Measurements from ENCODE around the gene MACROD2.

The MACROD2 gene

DNA sequence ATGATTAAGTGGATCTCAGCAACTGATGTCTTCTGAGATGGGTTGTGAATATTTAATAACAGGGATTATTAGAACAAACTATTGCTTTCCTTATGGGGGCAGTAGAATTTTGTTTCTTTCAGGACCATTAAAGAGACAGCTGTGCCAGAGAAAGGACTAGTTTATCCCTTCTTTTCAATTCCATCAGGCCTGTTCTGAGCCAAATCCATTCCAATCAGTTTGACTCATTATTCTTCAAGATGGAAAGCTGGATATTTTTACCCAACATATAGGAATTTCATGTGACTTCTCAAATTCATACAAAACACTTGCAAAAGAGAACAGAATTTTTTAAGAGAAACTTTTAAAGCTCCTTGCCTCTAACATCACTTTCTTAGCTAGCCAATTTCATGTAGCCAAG, 1064.1 kb downstream of the MACROD2 start:
- Mint-ChIP-seq H3K4me3 (no peak overlapping the region), H3K9me3 (no peaks in the 10 kb centered on the region), H3K27ac (no peak overlapping the region), H3K36me3 (ENCODE audit: low read depth) (no peaks in the 10 kb centered on the region), H3K4me1 (ENCODE audit: low read depth) (no peaks in the 10 kb centered on the region), H3K27me3 (no peaks in the 10 kb centered on the region)

- Mint-ChIP-seq H3K27me3 (no peaks in the 10 kb centered on the region), H3K4me3 (no peak overlapping the region), H3K36me3 (ENCODE audit: low read depth) (no peaks in the 10 kb centered on the region), H3K27ac (no peak overlapping the region), H3K9me3 (no peaks in the 10 kb centered on the region), H3K4me1 (ENCODE audit: low read depth) (no peaks in the 10 kb centered on the region)
Measured at GRCh38 chr20:15060265-15061060, 1065.1 kb downstream of the MACROD2 start.

DNA sequence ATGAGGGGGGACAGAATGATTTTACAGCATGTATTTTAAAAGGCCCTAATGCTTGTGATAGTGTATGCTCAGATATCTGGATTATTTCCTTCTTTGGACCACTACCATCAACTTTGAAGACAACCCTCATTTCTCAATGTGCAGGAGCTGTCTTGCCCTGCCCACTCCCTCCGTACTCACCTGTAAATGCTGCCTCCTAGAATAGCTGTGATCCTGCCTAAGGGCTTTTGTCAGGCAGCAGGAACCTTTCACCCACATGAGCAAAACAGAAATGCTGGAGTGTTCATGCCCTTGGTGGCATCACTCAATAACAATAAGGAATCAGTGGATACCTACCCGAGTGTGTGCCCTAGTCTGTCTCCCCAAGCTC, 1065.7 kb downstream of the MACROD2 start:
- Mint-ChIP-seq H3K4me1 (ENCODE audit: low read depth) (no peaks in the 10 kb centered on the region), H3K4me3 (no peak overlapping the region), H3K27ac (no peak overlapping the region), H3K9me3 (no peaks in the 10 kb centered on the region), H3K27me3 (no peaks in the 10 kb centered on the region), H3K36me3 (ENCODE audit: low read depth) (no peaks in the 10 kb centered on the region)

DNA sequence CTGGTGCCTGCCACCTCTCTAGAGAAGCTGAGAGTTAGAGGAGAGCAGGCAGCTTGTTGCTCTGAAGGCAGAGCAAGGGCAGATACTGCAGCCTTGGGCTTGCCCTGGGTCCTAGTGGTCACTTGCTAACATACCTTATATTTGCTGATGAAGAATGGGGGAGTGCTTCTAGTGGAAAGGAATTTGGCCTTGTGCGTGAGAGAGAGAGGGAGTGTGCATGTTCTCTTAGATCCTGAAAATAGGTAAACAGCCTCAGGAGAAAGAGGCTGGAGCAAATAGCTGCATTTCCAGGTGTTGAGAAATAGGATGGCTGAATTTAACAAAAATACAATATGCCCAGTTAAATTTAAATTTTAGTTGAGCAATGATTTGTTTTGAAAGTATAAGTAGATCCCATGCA, 1066.6 kb downstream of the MACROD2 start:
- no peak overlapping the region for H3K4me3 Mint-ChIP-seq

DNA sequence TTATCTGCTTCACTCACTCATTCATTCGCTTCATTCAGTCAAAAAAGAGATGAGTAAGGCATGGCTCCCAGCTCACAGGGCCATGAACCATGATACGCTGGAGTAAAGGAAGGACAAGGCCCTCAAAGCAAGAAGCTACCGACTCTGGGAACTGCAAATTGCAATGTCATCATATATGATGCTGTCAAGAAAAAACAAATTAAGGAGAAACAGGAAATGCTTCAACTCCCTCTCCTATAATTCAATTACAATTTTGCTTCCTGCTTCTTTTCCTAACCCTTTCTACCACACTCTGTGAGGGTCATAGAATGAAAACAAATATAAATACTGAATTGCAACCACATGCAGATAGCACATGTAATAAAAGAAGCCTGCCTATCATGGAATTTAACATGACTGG, 1067.8 kb downstream of the MACROD2 start:
- no peaks in the 10 kb centered on the region for H3K36me3 Mint-ChIP-seq (ENCODE audit: low read depth)
- H3K27me3 Mint-ChIP-seq, result no peaks in the 10 kb centered on the region
- no peaks in the 10 kb centered on the region for H3K9me3 Mint-ChIP-seq
- H3K4me3 Mint-ChIP-seq, result no peak overlapping the region
- no peak overlapping the region for H3K27ac Mint-ChIP-seq
- H3K4me1 Mint-ChIP-seq (ENCODE audit: low read depth), result no peaks in the 10 kb centered on the region

More for the DNA sequence above, 1066.6 kb downstream of the MACROD2 start:
- Mint-ChIP-seq H3K9me3 (no peaks in the 10 kb centered on the region), H3K36me3 (ENCODE audit: low read depth) (no peaks in the 10 kb centered on the region), H3K27ac (no peak overlapping the region), H3K27me3 (no peaks in the 10 kb centered on the region), H3K4me1 (ENCODE audit: low read depth) (no peaks in the 10 kb centered on the region)

DNA sequence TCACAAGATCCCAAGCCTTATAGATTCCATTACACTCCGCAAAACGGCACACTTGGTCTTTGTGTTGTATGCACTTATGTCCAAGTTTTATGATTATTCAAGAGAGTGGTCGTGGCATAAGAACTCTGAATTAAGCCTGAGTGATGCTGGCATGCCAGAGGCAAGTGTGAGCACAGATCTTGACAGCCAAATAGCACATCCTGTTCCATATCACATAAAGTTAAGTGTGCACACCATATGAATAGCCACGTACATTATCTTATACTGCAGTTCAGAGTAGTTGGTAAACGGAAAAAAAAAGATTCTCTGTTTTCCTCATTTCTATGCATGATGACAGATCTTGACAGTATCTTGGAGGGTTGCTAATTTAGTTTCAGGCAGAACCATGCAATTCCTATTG, 1069.4 kb downstream of the MACROD2 start:
- H3K4me3 Mint-ChIP-seq, result no peak overlapping the region
- no peaks in the 10 kb centered on the region for H3K27me3 Mint-ChIP-seq
- no peaks in the 10 kb centered on the region for H3K36me3 Mint-ChIP-seq (ENCODE audit: low read depth)
- H3K27ac Mint-ChIP-seq, result no peak overlapping the region
- H3K4me1 Mint-ChIP-seq (ENCODE audit: low read depth), result no peaks in the 10 kb centered on the region
- H3K9me3 Mint-ChIP-seq, result peaks cover 4% of the 10 kb centered on the region

DNA sequence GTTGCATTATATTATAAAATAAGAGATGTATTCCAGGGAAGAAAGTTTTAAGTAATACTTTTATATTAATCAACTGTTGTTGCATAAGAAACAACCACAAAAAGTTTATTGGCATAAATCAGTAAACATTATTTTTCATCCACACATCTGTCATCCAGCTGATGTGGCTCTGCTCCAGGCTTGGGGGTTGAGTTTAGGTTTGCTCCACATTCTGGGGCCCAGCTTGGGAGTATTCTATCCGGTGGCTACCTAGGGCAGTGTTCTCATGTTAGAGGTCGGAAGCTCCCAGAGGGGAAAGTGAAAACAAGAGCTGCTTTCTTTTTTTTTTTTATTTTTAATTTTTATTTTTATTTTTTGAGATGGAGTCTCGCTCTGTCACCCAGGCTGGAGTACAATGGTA, 1070.5 kb downstream of the MACROD2 start:
- Mint-ChIP-seq H3K27ac (no peak overlapping the region), H3K36me3 (ENCODE audit: low read depth) (no peaks in the 10 kb centered on the region), H3K9me3 (peaks cover 4% of the 10 kb centered on the region), H3K27me3 (no peaks in the 10 kb centered on the region), H3K4me3 (no peak overlapping the region), H3K4me1 (ENCODE audit: low read depth) (no peaks in the 10 kb centered on the region)

- H3K36me3 Mint-ChIP-seq (ENCODE audit: low read depth), result no peaks in the 10 kb centered on the region
- no peaks in the 10 kb centered on the region for H3K4me1 Mint-ChIP-seq (ENCODE audit: low read depth)
- no peak overlapping the region for H3K27ac Mint-ChIP-seq
- no peaks in the 10 kb centered on the region for H3K27me3 Mint-ChIP-seq
- H3K4me3 Mint-ChIP-seq, result no peak overlapping the region
- H3K9me3 Mint-ChIP-seq, result peaks cover 4% of the 10 kb centered on the region
Measured at GRCh38 chr20:15068486-15068885, 1073.2 kb downstream of the MACROD2 start.

GRCh38 chr20:15069355-15069754, 1074.0 kb downstream of the MACROD2 start:
- Mint-ChIP-seq H3K36me3 (ENCODE audit: low read depth) (no peaks in the 10 kb centered on the region), H3K9me3 (peaks cover 4% of the 10 kb centered on the region), H3K4me1 (ENCODE audit: low read depth) (no peaks in the 10 kb centered on the region), H3K27me3 (no peaks in the 10 kb centered on the region), H3K4me3 (no peak overlapping the region), H3K27ac (no peak overlapping the region)

GRCh38 chr20:15071085-15071808, 1075.9 kb downstream of the MACROD2 start:
- H3K27ac Mint-ChIP-seq, result no peak overlapping the region
- H3K36me3 Mint-ChIP-seq (ENCODE audit: low read depth), result no peaks in the 10 kb centered on the region
- no peaks in the 10 kb centered on the region for H3K27me3 Mint-ChIP-seq
- H3K4me3 Mint-ChIP-seq, result no peak overlapping the region
- peaks cover 4% of the 10 kb centered on the region for H3K9me3 Mint-ChIP-seq
- no peaks in the 10 kb centered on the region for H3K4me1 Mint-ChIP-seq (ENCODE audit: low read depth)

DNA sequence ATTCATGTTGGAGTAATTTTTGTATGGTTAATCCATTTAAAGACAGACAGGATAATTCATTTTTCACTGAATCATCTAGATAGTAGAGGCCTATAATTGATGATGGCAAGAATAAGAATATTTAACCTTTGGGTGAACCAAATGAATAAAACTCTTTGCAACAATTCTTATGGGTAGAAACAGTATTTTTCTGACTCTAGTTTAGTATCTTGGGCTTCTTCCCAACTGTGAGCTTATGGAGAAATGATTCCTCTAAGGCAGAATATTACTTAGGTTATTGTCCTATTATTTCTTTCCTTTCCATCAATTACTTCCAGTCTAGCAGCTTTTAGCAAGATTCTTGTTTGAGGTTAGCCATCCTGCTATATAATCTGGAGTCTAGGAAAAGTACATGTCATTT, 1077.0 kb downstream of the MACROD2 start:
- Mint-ChIP-seq H3K4me3 (no peak overlapping the region), H3K9me3 (peaks cover 7% of the 10 kb centered on the region), H3K27me3 (no peaks in the 10 kb centered on the region), H3K27ac (no peak overlapping the region), H3K4me1 (ENCODE audit: low read depth) (no peaks in the 10 kb centered on the region), H3K36me3 (ENCODE audit: low read depth) (no peaks in the 10 kb centered on the region)

GRCh38 chr20:15075586-15075985, 1080.3 kb downstream of the MACROD2 start:
- Mint-ChIP-seq H3K9me3 (peaks cover 3% of the 10 kb centered on the region), H3K27me3 (no peaks in the 10 kb centered on the region), H3K36me3 (ENCODE audit: low read depth) (no peaks in the 10 kb centered on the region), H3K27ac (no peak overlapping the region), H3K4me1 (ENCODE audit: low read depth) (no peaks in the 10 kb centered on the region), H3K4me3 (no peak overlapping the region)

DNA sequence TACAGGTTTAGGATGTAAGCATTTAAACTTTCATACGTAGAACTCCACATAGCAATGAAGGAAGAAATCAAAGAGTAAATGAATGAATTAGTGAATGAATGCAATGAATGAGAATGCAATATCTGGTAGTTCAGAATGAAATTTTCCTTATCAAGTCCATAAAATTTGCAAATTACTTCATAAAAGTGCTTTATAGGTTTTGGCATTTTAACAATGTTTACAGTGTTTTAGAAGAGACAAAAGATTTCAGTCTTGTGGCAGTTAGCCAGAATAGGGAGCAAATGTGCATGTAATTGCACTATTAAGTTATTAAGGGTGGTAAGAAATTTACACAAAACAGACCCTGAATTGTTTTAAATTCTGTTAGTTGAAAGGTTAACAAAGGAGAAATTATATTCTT, 1081.5 kb downstream of the MACROD2 start:
- Mint-ChIP-seq H3K27me3 (no peaks in the 10 kb centered on the region), H3K4me3 (no peak overlapping the region), H3K9me3 (peaks cover 3% of the 10 kb centered on the region), H3K36me3 (ENCODE audit: low read depth) (no peaks in the 10 kb centered on the region), H3K27ac (no peak overlapping the region), H3K4me1 (ENCODE audit: low read depth) (no peaks in the 10 kb centered on the region)

GRCh38 chr20:15077733-15078250, 1082.5 kb downstream of the MACROD2 start:
- Mint-ChIP-seq H3K4me1 (ENCODE audit: low read depth) (no peaks in the 10 kb centered on the region), H3K27ac (no peak overlapping the region), H3K27me3 (no peaks in the 10 kb centered on the region), H3K9me3 (peaks cover 3% of the 10 kb centered on the region), H3K4me3 (no peak overlapping the region), H3K36me3 (ENCODE audit: low read depth) (no peaks in the 10 kb centered on the region)

DNA sequence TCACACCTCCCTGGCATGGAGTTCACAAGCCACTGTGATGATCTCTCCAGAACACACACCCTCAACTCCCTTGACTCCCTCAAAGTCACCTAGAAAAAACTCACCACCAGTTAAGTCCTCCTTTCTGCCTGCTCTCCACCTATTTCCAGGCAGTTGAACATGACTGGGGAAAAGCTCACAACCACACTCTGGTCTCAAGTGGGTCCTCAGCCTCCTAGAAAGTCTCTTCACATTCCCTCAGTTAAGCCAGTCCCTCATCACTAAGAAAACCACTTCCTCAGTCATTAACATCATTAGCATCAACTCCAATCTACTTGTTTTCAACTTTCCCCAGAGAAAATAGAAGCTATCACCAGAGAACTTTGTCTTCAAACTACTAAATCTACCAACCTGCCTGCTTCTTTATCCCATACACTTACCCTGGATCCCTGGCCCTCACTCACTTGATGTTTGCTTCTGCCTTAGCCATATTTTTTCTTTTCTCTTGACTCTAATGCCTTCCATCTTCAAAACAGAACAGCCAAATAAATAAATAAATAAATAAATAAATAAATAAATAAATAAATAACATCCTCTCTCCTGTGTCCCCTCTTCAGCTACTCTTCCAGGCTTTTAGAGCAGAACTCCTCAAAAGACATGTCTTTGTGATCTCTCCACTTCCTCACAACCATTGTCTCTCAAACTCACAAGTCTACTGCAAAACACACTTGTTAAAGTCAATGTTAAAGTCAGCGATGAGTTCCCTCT, 1084.5 kb downstream of the MACROD2 start:
- Mint-ChIP-seq H3K27ac (no peak overlapping the region), H3K36me3 (ENCODE audit: low read depth) (no peaks in the 10 kb centered on the region), H3K9me3 (peaks cover 3% of the 10 kb centered on the region), H3K27me3 (no peaks in the 10 kb centered on the region), H3K4me1 (ENCODE audit: low read depth) (no peaks in the 10 kb centered on the region), H3K4me3 (no peak overlapping the region)
